K562 (cell line): Measurements from ENCODE around the gene RASGEF1C. TPM values are rescaled to one million over a fixed set of nuclear protein-coding genes. Genes with fewer than 3 reads are reported as not detected.

ENCODE experiments used
- CEBPG ChIP-seq, 3 experiments: fragments of 200-800 bp in 1 of 3; sonication (Bioruptor generic) in 1 of 3; sonication (generic) in 1 of 3; formaldehyde crosslinking in 1 of 3; IDR thresholded peaks in 2 of 3; conservative IDR thresholded peaks in 1 of 3; 2 replicates each; pipeline versions ENCODE4 v1.6.1 to v1.8.0; 2016 to 2022; ENCODE audit warnings: missing compliant biosample characterization in 2 of 3, missing genetic modification characterization in 2 of 3, mild to moderate bottlenecking in 1 of 3, missing genetic modification reagents in 1 of 3
- MAFK ChIP-seq: IDR thresholded peaks from 2 replicates; pipeline ENCODE4 v1.6.1; 2011; ENCODE audit warnings: low read length, improper control_type of control experiment
- MEF2A ChIP-seq: IDR thresholded peaks from 2 replicates; pipeline ENCODE4 v1.6.1; 2011; ENCODE audit warnings: low read depth, mild to moderate bottlenecking, low read length, moderate library complexity; ENCODE audit not compliant: control insufficient read depth
- MXI1 ChIP-seq: IDR thresholded peaks from 2 replicates; pipeline ENCODE4 v1.6.1; 2011; ENCODE audit warnings: low read depth, mild to moderate bottlenecking, improper control_type of control experiment, low read length
- NFRKB ChIP-seq: fragments of 450-650 bp; IDR thresholded peaks from 2 replicates; pipeline ENCODE4 v1.6.1; 2016; ENCODE audit warnings: low read depth
- POLR2AphosphoS2 ChIP-seq: IDR thresholded peaks from 2 replicates; pipeline ENCODE4 v1.6.1; 2012; ENCODE audit warnings: low read length, improper control_type of control experiment
- PRDM10 ChIP-seq: fragments of 450-650 bp; IDR thresholded peaks from 2 replicates; pipeline ENCODE4 v1.6.1; 2018; ENCODE audit not compliant: partially characterized antibody
- PTTG1 ChIP-seq: fragments of 450-650 bp; IDR thresholded peaks from 2 replicates; pipeline ENCODE4 v1.6.1; 2016; ENCODE audit warnings: low read depth, mild to moderate bottlenecking, missing genetic modification characterization, missing compliant biosample characterization
- SMAD2 ChIP-seq: fragments of 150-350 bp; IDR thresholded peaks from 2 replicates; pipeline ENCODE4 v1.6.1; 2014; ENCODE audit warnings: low read depth, mild to moderate bottlenecking, low read length
- TAL1 ChIP-seq: fragments of 450-650 bp; IDR thresholded peaks from 2 replicates; pipeline ENCODE4 v1.6.1; 2016; ENCODE audit warnings: mild to moderate bottlenecking
- THRA ChIP-seq: fragments of 450-650 bp; IDR thresholded peaks from 2 replicates; pipeline ENCODE4 v1.6.1; 2017; ENCODE audit warnings: mild to moderate bottlenecking, moderate library complexity
- TSC22D4 ChIP-seq: fragments of 450-650 bp; IDR thresholded peaks from 2 replicates; pipeline ENCODE4 v1.6.1; 2016; ENCODE audit warnings: missing genetic modification characterization, missing biosample characterization, control low read depth
- ZBTB12 ChIP-seq: fragments of 250-450 bp; sonication (Bioruptor Pico); IDR thresholded peaks from 2 replicates; pipeline ENCODE4 v1.4.0; 2020
- ZNF324 ChIP-seq: fragments of 250-450 bp; sonication (Bioruptor Pico); IDR thresholded peaks from 2 replicates; pipeline ENCODE4 v1.4.0; 2020; ENCODE audit warnings: mild to moderate bottlenecking
- ZNF347 ChIP-seq: fragments of 450-650 bp; formaldehyde crosslinking; IDR thresholded peaks from 2 replicates; pipeline ENCODE4 v1.4.0; 2020; ENCODE audit warnings: low read depth, mild to moderate bottlenecking, moderate library complexity
- polyA plus RNA-seq, 8 experiments: library from polyadenylated mRNA; depleted of rRNA in 4 of 8; stranded (reverse) in 5 of 8; unstranded in 3 of 8; fragments of >200 nt; fragmentation: Nextera tagmentation in 2 of 8; fragmentation: Illumina TruSeq in 1 of 8; extraction: Ambion mirVana in 2 of 8; extraction: Trizol in 1 of 8; gene quantifications; 2 replicates each; pipeline versions ENCODE4 v1.2.1 to v1.2.3, GENCODE V29; 2011 to 2014; ENCODE audit warnings: inconsistent platforms in 1 of 8, missing spikeins in 1 of 8
- total RNA-seq, 7 experiments: library from RNA; depleted of rRNA in 6 of 7; stranded (reverse); fragments of >200 nt in 6 of 7; fragmentation: Illumina TruSeq in 2 of 7; extraction: Trizol in 2 of 7; gene quantifications; 2 replicates each; pipeline versions ENCODE4 v1.2.1 to v1.2.3, GENCODE V29; 2011 to 2021; ENCODE audit warnings: low replicate concordance in 1 of 7

The RASGEF1C gene
- total and polyA plus RNA-seq, 9 of the 15 experiments (the other 6 are each of a cell fraction or from before 2014, with no cell fraction given): 0.04 to 1.1 (median 0.21) TPM; not detected in 4

- TF ChIP-seq PRDM10 (peak; percentile 53), NFRKB (no peak), POLR2AphosphoS2 (no peak), THRA (no peak), ZBTB12 (no peak), TAL1 (no peak), ZNF324 (CRISPR knock-in tag) (no peak), MEF2A (no peak), MAFK (peak; percentile 15; the same call in 1 of the 2 replicates), MXI1 (no peak), ZNF347 (CRISPR knock-in tag) (no peak), CEBPG (CRISPR knock-in tag; IDR thresholded peaks at IDR 0.05) (no peak), CEBPG (tag; conservative IDR thresholded peaks at IDR 0.05 in 1 of 2, IDR thresholded peaks at IDR 0.05 in 1 of 2) (no peak), SMAD2 (no peak), TSC22D4 (no peak), PTTG1 (tag) (no peak)
Measured at GRCh38 chr5:180114304-180115003, 94.6 kb downstream of the RASGEF1C start (continued).
